HG03457 (cell line): ENCODE data around the gene GNB3.
"Not testable (repeated sequence)": the region's sequence is repeated elsewhere in the genome, so short reads cannot be mapped to it uniquely, and the experiment has no call there.

Experiments used
- ATAC-seq: cut with Tn5 transposase; IDR thresholded peaks from one replicate; pipeline ENCODE4 v1.9.1; 2021; ENCODE audit warnings: moderate number of reproducible peaks; ENCODE audit not compliant: unreplicated experiment

The GNB3 gene

DNA sequence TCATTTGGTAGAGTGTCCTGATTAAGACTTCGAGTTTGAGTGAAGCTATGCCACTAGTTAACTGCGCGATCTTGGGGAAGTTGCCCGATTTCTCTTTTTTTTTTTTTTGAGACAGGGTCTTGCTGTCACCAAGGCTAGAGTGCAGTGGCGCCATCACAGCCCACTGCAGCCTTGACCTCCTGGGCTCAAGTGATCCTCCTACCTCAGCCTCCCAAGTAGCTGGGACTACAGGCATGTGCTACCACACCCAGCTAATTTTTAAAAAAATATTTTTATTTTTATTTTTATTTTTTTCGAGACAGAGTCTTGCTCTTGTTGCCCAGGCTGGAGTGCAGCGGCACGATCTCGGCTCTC is 33.3 kb downstream of the GNB3 start:
- not testable (repeated sequence) for ATAC-seq

DNA sequence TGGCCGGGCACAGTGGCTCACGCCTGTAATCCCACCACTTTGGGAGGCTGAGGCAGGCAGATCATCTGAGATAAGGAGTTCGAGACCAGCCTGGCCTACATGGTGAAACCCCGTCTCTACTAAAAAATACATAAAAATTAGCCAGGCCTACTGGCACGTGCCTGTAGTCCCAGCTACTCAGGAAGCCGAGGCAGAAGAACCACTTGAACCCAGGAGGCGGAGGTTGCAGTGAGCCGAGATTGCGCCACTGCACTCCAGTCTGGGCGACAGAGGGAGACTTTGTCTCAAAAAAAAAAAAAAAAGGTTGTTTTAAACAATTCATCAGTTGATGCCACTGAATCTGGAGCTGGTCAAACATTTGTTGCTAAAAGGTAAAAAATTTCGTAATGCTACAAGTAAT is 39.1 kb downstream of the GNB3 start:
- not testable (repeated sequence) for ATAC-seq

DNA sequence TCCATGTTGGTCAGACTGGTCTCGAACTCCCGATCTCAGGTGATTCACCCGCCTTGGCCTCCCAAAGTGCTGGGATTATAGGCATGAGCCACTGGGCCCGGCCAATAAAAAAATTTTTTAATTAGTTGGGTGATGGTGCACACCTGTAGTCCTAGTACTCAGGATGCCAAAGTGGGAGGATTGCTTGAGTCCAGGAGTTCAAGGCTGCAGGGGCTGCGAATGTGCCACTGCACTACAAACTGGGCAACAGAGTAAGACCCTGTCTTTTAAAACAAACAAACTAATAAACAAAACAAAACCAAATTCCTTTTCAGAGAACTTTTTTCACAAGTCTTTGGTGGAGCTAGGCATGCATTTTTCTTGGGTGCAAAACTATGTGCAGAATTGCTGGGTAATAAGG is 42.5 kb downstream of the GNB3 start:
- ATAC-seq, result no peak

DNA sequence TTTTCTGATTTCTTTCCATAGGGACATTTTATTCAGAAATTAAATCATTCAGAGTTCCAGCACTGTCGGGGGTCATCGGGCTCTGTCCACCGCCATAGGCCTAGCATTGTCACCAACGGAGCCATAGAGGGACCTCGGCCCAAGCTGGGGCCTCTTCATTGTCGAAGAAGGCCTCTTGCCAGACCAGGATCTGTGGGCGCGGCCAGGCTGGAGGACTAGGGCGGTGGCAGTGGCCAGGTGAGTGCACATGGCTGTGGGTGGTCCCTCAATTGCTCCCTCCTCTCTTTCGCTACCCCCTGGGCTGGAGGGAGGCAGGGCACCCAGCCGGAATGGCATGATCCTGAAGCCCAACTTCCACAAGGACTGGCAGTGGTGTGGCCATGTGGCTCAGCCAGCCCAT is 43.0 kb downstream of the GNB3 start:
- no peak for ATAC-seq

DNA sequence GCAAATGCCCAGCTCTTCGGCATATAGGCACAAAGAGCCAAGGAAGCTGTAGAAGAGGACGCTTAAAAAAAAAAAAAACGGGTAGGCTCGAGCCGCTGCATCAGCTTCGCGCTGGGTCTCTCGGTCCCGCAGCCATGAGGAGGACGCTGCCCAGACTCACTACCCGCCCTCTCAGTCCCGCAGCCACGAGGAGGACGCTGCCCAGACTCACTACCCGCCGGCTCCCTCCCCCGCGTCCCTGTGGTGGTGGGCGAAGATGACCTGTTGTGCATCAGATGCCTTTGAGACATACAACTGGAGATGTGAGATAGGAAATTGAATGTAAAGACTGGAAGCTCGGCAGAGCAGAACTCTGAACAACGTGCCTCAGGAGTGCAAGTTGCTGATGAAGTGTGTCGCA is 43.8 kb downstream of the GNB3 start:
- ATAC-seq, result no peak

DNA sequence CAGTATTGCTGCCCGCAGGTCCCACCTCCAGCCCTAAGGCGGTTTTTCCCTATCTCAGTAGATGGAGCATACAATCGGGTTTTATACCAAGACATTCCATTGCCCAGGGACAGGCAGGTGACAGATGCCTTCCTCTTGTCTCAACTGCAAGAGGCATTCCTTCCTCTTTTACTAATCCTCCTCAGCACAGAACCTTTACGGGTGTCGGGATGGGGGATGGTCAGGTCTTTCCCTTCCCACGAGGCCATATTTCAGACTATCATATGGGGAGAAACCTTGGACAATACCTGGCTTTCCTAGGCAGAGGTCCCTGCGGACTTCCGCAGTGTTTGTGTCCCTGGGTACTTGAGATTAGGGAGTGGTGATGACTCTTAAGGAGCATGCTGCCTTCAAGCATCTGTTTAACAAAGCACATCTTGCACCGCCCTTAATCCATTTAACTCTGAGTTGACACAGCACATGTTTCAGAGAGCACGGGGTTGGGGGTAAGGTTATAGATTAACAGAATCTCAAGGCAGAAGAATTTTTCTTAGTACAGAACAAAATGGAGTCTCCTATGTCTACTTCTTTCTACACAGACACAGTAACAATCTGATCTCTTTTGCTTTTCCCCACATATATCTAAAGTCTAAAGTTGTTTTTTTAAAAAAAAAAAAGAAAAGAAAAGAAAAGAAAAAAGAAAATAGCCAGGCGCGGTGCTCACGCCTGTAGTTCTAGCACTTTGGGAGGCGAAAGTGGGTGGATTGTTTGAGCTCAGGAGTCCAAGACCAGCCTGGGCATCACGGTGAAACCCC is 45.7 kb downstream of the GNB3 start:
- ATAC-seq, result not testable (repeated sequence)

DNA sequence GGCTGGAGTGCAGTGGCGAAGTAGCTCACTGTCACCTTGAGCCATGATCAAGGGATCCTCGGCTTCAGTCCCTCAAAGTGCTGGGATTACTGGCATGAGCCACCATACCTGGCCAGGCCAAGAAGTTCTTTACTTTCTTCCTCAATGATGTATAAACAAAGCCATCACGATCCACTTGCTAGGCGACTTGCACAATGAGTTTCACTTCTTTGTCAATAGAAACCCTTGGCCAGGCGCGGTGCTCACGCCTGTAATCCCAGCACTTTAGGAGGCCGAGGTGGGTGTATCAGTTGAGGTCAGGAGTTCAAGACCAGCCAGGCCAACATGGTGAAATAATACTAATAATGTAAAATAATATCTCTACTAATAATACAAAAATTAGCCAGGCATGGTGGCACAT is 46.7 kb downstream of the GNB3 start:
- no peak for ATAC-seq

DNA sequence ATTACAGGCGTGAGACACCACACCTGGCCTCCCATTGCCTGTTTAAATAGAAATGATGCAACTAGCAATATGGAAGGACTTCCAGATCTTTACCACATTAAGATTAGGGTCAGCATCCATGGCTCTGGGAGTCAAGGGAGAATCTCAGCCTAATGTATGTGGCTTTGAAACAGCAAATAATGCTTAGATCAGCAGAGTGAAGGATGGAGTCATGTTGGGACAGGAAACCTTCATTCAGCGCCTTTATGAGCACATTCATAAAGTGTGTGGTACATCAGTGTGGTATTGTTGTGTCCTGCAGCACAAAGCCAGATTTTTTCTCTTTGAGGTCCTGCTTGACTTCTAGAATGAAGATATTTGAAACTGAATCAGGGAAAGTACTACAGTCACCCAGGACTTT is 47.6 kb downstream of the GNB3 start:
- ATAC-seq, result no peak

DNA sequence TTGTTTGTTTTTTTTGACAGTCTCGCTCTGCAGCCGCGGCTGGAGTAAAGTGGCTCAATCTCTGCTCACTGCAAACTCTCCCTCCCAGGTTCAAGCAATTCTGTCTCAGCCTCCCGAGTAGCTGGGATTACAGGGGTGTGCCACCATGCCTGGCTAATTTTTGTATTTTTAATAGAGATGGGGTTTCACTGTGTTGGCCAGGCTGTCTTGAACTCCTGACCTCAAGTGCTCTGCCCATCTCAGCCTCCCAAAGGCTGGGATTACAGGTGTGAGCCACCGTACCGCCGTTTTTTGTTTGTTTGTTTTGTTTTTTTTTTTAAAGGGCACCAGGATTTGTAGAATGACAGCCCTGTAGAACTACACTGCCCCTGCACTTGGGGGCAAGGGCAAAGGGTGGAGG is 48.1 kb downstream of the GNB3 start:
- ATAC-seq, result not testable (repeated sequence)

DNA sequence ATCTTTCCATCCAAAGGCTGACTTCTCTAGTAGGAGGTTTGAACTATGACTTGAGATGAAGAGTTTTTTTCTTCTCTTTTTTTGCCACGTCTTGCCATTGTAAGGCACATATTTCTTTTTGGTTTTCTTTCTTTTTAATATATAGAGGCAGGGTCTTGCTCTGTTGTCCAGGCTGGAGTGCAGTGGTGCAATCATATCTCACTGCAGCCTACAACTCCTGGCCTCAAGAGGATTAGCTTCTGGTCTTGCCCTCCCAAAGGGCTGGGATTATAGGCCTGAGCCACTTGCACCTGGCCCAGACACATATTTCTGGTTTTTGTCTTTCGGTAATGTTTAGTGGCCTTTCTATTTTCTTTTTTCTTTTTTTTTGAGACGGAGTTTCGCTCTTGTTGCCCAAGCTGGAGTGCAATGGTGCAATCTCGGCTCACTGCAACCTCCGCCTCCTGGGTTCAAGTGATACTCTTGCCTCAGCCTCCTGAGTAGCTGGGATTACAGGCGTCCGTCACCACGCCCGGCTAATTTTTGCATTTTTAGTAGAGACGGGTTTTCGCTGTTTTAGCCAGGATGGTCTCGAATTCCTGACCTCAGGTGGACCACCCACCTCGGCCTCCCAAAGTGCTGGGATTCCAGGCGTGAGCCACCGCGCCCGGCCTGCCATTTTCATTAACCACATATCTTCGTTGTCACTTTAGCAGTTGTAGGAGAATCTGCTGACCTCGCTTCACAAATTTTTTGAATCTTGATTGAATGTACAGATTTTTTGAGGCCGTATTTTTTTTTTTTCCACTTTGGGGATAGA is 49.2 kb downstream of the GNB3 start:
- ATAC-seq, result not testable (repeated sequence)

DNA sequence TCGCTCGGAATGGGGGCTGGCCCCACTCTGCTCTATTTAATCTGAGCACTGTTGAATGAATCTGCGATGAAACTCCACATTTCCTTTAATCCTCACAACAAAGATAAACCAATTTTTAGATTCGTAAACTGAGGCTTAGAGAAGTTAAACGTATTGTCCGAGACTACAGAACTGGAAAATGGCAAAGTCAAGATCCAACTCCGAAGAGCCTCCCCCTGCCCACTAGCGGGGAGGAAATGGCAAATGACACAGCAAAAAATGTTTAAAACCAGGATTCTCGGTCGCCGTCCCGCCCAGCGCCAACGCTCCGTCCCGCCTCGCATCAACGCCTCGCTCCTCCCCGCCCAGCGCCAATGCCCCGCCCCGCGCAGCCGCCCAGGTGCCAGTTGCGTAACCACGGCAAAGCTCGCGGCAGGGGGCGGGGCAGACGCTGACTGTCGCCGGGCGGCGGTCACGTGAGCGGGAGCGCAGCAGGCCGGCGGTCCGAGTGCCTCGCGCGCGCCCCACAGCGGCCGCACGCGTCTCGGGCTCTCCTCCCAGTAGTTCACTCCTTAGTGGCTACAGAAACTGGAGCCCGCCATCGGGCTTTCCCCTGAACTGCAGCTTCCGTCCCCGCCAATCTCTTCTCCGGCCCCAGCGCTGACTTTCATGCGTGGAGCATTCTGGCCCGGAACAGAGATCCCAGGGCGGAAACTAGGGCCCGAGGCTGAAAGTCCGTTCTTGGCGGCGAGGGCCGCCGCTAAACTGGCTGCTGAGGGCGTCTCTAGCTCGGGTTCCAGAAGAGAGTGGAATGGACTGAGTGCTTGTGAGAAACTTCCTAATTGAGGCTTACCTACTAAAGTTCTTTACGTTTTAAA is 50.3 kb downstream of the GNB3 start:
- peak; percentile 85 for ATAC-seq

DNA sequence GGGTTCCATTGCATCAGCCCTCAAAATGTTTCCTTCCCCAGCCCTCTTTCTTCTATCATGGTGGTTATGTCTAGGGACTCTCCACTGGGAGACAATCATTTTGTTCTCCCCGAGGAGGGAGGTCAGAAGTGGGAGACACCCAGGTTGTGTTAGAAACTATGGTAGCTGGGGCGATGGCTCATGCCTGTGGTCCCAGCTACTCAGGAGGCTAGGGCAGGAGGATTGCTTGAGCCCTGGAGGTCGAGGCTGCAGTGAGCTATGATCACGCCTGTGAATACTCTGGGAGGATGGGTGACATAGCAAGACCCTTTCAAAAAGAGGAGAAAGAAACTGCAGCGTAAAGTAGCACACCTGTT is 50.9 kb downstream of the GNB3 start:
- ATAC-seq, result no peak

DNA sequence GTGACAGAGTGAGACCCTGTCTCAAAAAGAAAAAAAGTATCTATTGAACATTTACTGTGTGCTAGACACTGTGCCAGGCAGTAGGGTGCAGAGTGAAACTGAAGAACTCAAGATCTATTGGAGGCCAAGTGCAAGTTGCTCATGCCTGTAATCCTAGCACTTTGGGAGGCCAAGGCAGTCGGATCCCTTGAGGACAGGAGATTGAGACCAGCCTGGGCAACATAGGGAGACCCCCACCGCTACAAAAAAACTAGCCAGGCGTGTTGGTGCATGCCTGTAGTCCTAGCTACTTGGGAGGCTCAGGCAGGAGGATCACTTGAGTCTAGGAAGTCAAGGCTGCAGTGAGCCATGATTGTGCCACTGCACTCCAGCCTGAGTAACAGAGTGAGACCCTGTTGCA is 52.0 kb downstream of the GNB3 start:
- not testable (repeated sequence) for ATAC-seq

DNA sequence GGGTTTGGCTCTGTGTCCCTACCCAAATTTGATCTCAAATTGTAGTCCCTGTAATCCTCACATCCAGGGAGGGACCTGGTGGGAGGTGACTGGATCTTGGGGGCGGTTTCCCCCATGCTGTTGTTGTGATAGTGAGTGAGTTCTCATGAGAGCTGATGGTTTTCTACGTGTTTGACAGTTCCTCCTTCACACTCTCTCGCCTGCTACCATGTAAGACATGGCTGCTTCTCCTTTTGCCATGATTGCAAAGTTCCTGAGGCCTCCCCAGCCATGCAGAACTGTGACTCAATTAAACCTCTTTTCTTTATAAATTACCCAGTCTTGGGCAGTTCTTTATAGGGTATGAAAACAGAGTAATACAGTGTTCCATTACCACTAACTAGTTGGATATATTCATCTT is 53.6 kb downstream of the GNB3 start:
- no peak for ATAC-seq
